GM12878 (cell line): Measurements from ENCODE around the gene ALPK1. TPM values are rescaled to one million over a fixed set of nuclear protein-coding genes. Genes with fewer than 3 reads are reported as not detected.

Experiments
- ATAC-seq: fragments of 200-7000 bp; cut with Tn5 transposase; 3 replicates; pipeline ENCODE4 v1.9.1; 2020; ENCODE audit warnings: mild to moderate bottlenecking, moderate library complexity
- BruUV-seq: library from RNA; stranded (reverse); fragments of 400-500 nt; replicated peaks from 2 replicates; lab custom pipeline; 2021; lab: Mats Ljungman, UMichigan
- CTCF ChIA-PET: fragments of 300-600 bp; sonication (Branson Sonifier 250); formaldehyde crosslinking; extraction: SDS; loops from one replicate; lab custom pipeline; 2021; ENCODE audit warnings: inconsistent platforms; lab: Yijun Ruan, JAX
- POLR2A ChIA-PET: fragments of 350-600 bp; formaldehyde crosslinking; extraction: SDS; loops from one replicate; lab custom pipeline; 2021; ENCODE audit warnings: inconsistent platforms; lab: Charles Lee
- RAD21 ChIA-PET: fragments of 300-600 bp; sonication (Branson Sonifier 250); formaldehyde crosslinking; loops from one replicate; lab custom pipeline; 2023; ENCODE audit warnings: antibody characterized with exemption; ENCODE audit not compliant: unreplicated experiment; lab: Charles Lee
- SMC1A ChIA-PET: fragments of 300-600 bp; sonication (Branson Sonifier 250); formaldehyde crosslinking; loops from one replicate; lab custom pipeline; 2023; ENCODE audit not compliant: unreplicated experiment, uncharacterized antibody; lab: Charles Lee
- DNase-seq: peaks from one replicate; pipeline ENCODE4 v3.0.0-alpha.2; 2011; ENCODE audit warnings: low read depth, low spot score
- FAIRE-seq: peaks from 3 replicates; lab custom pipeline; 2011; peaks lifted over from hg19 to GRCh38; lab: Jason Lieb, UNC
- H2AFZ ChIP-seq: 2 replicates; pipeline ENCODE4 v1.6.0; 2011; ENCODE audit warnings: low read depth, low read length, control low read depth; ENCODE audit not compliant: control insufficient read depth
- H3K27ac ChIP-seq: 2 replicates; pipeline ENCODE4 v1.5.1; 2011; ENCODE audit warnings: control low read depth; ENCODE audit not compliant: control insufficient read depth, insufficient read depth
- H3K27me3 ChIP-seq, 2 experiments: replicated peaks in 1 of 2; 2 replicates each; pipeline versions ENCODE4 v1.6.0 to v1.6.1; 2011; ENCODE audit warnings: low read length in 1 of 2; ENCODE audit not compliant: control insufficient read depth in 2 of 2, insufficient read depth in 2 of 2
- H3K36me3 ChIP-seq, 2 experiments: 2 replicates each; pipeline ENCODE4 v1.5.1; 2011; ENCODE audit warnings: low read length in 1 of 2; ENCODE audit not compliant: control insufficient read depth in 2 of 2, insufficient read depth in 2 of 2
- H3K4me1 ChIP-seq: 2 replicates; pipeline ENCODE4 v1.6.1; 2011; ENCODE audit warnings: mild to moderate bottlenecking, low read length, moderate library complexity, mixed read lengths; ENCODE audit not compliant: control insufficient read depth, insufficient read depth
- H3K4me2 ChIP-seq: 2 replicates; pipeline ENCODE4 v1.6.0; 2011; ENCODE audit warnings: control low read depth; ENCODE audit not compliant: control insufficient read depth, insufficient read depth
- H3K4me3 ChIP-seq: fragments of 200-600 bp; sonication (generic); 2 replicates; pipeline ENCODE4 v1.5.1; 2016
- H3K79me2 ChIP-seq: 2 replicates; pipeline ENCODE4 v1.6.0; 2011; ENCODE audit warnings: low read length; ENCODE audit not compliant: control insufficient read depth, insufficient read depth
- H3K9ac ChIP-seq: 2 replicates; pipeline ENCODE4 v1.8.0; 2011; ENCODE audit warnings: low read length, control low read depth, mixed read lengths; ENCODE audit not compliant: control insufficient read depth, insufficient read depth
- H3K9me3 ChIP-seq: replicated peaks from 3 replicates; pipeline ENCODE4 v1.5.1; 2011; ENCODE audit warnings: mild to moderate bottlenecking, low read length; ENCODE audit not compliant: control insufficient read depth, insufficient read depth
- H4K20me1 ChIP-seq: 2 replicates; pipeline ENCODE4 v1.6.0; 2011; ENCODE audit not compliant: control insufficient read depth, insufficient read depth
- EED ChIP-seq: sonication (generic); IDR thresholded peaks from 2 replicates; pipeline ENCODE4 v1.6.1; 2016; ENCODE audit warnings: antibody characterized with exemption, low read depth
- FOXM1 ChIP-seq: IDR thresholded peaks from 2 replicates; pipeline ENCODE4 v1.6.1; 2012; ENCODE audit warnings: low read depth, mild to moderate bottlenecking, inconsistent platforms, low read length, moderate library complexity
- POLR2A ChIP-seq: IDR thresholded peaks from 2 replicates; pipeline ENCODE4 v1.6.1; 2011; ENCODE audit warnings: low read depth, mild to moderate bottlenecking, low read length
- POU2F2 ChIP-seq: IDR thresholded peaks from 3 replicates; pipeline ENCODE4 v1.6.1; 2011; ENCODE audit warnings: low read depth, mild to moderate bottlenecking, low read length, borderline replicate concordance
- RFX5 ChIP-seq: IDR thresholded peaks from 2 replicates; pipeline ENCODE4 v1.6.1; 2011; ENCODE audit warnings: low read depth, low read length, improper control_type of control experiment
- TAF1 ChIP-seq: IDR thresholded peaks from 2 replicates; pipeline ENCODE4 v1.6.1; 2011; ENCODE audit warnings: mild to moderate bottlenecking, low read depth, low read length, borderline replicate concordance
- TARDBP ChIP-seq: IDR thresholded peaks from 2 replicates; pipeline ENCODE4 v1.6.1; 2016; ENCODE audit warnings: borderline replicate concordance
- TCF12 ChIP-seq: IDR thresholded peaks from 2 replicates; pipeline ENCODE4 v1.6.1; 2011; ENCODE audit warnings: low read depth, mild to moderate bottlenecking, low read length
- TCF7 ChIP-seq: IDR thresholded peaks from 2 replicates; pipeline ENCODE4 v1.6.1; 2014; ENCODE audit warnings: antibody characterized with exemption, borderline replicate concordance
- ZBED1 ChIP-seq: IDR thresholded peaks from 2 replicates; pipeline ENCODE4 v1.6.1; 2016; ENCODE audit warnings: borderline replicate concordance
- ZNF592 ChIP-seq: fragments of 450-650 bp; IDR thresholded peaks from 2 replicates; pipeline ENCODE4 v1.6.1; 2017; ENCODE audit warnings: mild to moderate bottlenecking, moderate library complexity
- ZZZ3 ChIP-seq: IDR thresholded peaks from 2 replicates; pipeline ENCODE4 v1.6.1; 2011; ENCODE audit warnings: low read depth; ENCODE audit not compliant: control insufficient read depth, insufficient read length
- WGBS: methylation state at CpG from one replicate; pipeline ENCODE4 v1.1.6; 2016; ENCODE audit warnings: low lambda C conversion rate; ENCODE audit not compliant: insufficient replicate concordance, insufficient coverage; ENCODE audit errors: missing lambda C conversion rate; 5-methylcytosine and 5-hydroxymethylcytosine counted together
- in situ Hi-C: fragments of 300-500 bp; cut with MboI; formaldehyde crosslinking; loops from 9 replicates; pipeline ENCODE4 v1.14.3; 2018; ENCODE audit warnings: mixed read lengths
- intact Hi-C: fragments of 100-400 bp; cut with micrococcal nuclease; formaldehyde crosslinking; loops from one replicate; pipeline ENCODE4 v1.14.2; 2022; ENCODE audit not compliant: unreplicated experiment
- polyA plus RNA-seq, 11 experiments: library from polyadenylated mRNA; depleted of rRNA in 4 of 11; unstranded in 6 of 11; stranded (reverse) in 5 of 11; fragments of >200 nt; fragmentation: Nextera tagmentation in 4 of 11; fragmentation: Illumina TruSeq in 1 of 11; extraction: Ambion mirVana in 4 of 11; extraction: Trizol in 1 of 11; gene quantifications; 1 replicate in 1 of 11; 2 replicates in 10 of 11; pipeline versions ENCODE4 v1.2.1 to v1.2.3, GENCODE V29; 2011 to 2016; ENCODE audit warnings: inconsistent platforms in 2 of 11, missing spikeins in 2 of 11, low read depth in 1 of 11
- total RNA-seq, 4 experiments: library from RNA; depleted of rRNA in 3 of 4; stranded (reverse); fragments of >200 nt in 3 of 4; fragmentation: Illumina TruSeq in 1 of 4; extraction: Trizol in 1 of 4; gene quantifications; 2 replicates each; pipeline versions ENCODE4 v1.2.1 to v1.2.3, GENCODE V29; 2013 to 2021
- TF ChIP-seq, protein P1 (sequence below): IDR thresholded peaks from 2 replicates; pipeline ENCODE4 v1.6.1; 2011; ENCODE audit warnings: mild to moderate bottlenecking, low read depth, low read length, moderate library complexity; ENCODE audit not compliant: insufficient replicate concordance
- TF ChIP-seq, protein P2 (sequence below): fragments of 450-650 bp; IDR thresholded peaks from 2 replicates; pipeline ENCODE4 v1.6.1; 2017; ENCODE audit warnings: mild to moderate bottlenecking, moderate library complexity

Gene ALPK1
- total and polyA plus RNA-seq, 10 of the 15 experiments (the other 5 are each of a cell fraction or from before 2014, with no cell fraction given), result 8.5 to 32.3 (median 22.6) TPM

GRCh38 chr4:112288455-112288854 is 8.7 kb upstream of the ALPK1 start:
- Histone ChIP-seq H3K9ac (peak overlapping the region; percentile 99), H2AFZ (peak overlapping the region; percentile 30; the same call in 1 of the 2 replicates), H3K9me3 (no peaks in the 10 kb centered on the region; the same call in 2 of the 3 replicates), H3K27me3 (no peaks in the 10 kb centered on the region), H4K20me1 (no peaks in the 10 kb centered on the region), H3K4me2 (peak overlapping the region; percentile 96), H3K4me3 (peak overlapping the region; percentile 37; the same call in 1 of the 2 replicates), H3K4me1 (peaks cover 24% of the 10 kb centered on the region), H3K27ac (peak overlapping the region; percentile 99), H3K79me2 (peaks cover 59% of the 10 kb centered on the region), H3K36me3 (no peaks in the 10 kb centered on the region)
- intact Hi-C loops (loop anchor here (1.0 to 10.0 kb wide), 3 partner anchors 30 to 1476 kb away; partner anchors contain the start of gene CAMK2D), in situ Hi-C loops (no loop called here)
- ChIA-PET POLR2A (interaction anchor here (0.6 to 7.2 kb wide), 10 partner anchors 9 to 229 kb away, joined by 3 to 61 read pairs (median 12); partner anchors contain the start of genes ALPK1, AP1AR and NEUROG2), SMC1A (interaction anchor here (1.3 to 22.9 kb wide), 8 partner anchors 9 to 228 kb away, joined by 3 to 247 read pairs (median 30); partner anchors contain the start of genes ALPK1 and NEUROG2), CTCF (interaction anchor here (1.3 to 4.8 kb wide), 8 partner anchors 10 to 236 kb away, joined by 3 to 27 read pairs (median 7); partner anchors contain the start of gene NEUROG2), RAD21 (interaction anchor here (1.1 to 14.1 kb wide), 11 partner anchors 8 to 228 kb away, joined by 3 to 151 read pairs (median 20); partner anchors contain the start of genes ALPK1 and NEUROG2)
- 0% methylated on average over 3 of the region's 3 CpGs for WGBS
- no TSS peak for BruUV-seq
- FAIRE-seq, result peak; percentile 18
- peak; percentile 38 for ATAC-seq
- DNase-seq, result no peak
- TF ChIP-seq TARDBP (no peak), POU2F2 (peak; percentile 96), POLR2A (no peak), ZBED1 (peak; percentile 63), FOXM1 (no peak), TCF7 (peak; percentile 67; the same call in 1 of the 2 replicates), TAF1 (peak; percentile 55; the same call in 1 of the 2 replicates), ZNF592 (0 out of 2 replicates have a peak, but pooled peaks have one; percentile 42), TCF12 (0 out of 2 replicates have a peak, but pooled peaks have one; percentile 42), RFX5 (no peak), EED (no peak), ZZZ3 (no peak)
- TF ChIP-seq, protein P1, sequence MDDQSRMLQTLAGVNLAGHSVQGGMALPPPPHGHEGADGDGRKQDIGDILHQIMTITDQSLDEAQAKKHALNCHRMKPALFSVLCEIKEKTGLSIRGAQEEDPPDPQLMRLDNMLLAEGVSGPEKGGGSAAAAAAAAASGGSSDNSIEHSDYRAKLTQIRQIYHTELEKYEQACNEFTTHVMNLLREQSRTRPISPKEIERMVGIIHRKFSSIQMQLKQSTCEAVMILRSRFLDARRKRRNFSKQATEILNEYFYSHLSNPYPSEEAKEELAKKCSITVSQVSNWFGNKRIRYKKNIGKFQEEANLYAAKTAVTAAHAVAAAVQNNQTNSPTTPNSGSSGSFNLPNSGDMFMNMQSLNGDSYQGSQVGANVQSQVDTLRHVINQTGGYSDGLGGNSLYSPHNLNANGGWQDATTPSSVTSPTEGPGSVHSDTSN, result no peak
- TF ChIP-seq, protein P2, sequence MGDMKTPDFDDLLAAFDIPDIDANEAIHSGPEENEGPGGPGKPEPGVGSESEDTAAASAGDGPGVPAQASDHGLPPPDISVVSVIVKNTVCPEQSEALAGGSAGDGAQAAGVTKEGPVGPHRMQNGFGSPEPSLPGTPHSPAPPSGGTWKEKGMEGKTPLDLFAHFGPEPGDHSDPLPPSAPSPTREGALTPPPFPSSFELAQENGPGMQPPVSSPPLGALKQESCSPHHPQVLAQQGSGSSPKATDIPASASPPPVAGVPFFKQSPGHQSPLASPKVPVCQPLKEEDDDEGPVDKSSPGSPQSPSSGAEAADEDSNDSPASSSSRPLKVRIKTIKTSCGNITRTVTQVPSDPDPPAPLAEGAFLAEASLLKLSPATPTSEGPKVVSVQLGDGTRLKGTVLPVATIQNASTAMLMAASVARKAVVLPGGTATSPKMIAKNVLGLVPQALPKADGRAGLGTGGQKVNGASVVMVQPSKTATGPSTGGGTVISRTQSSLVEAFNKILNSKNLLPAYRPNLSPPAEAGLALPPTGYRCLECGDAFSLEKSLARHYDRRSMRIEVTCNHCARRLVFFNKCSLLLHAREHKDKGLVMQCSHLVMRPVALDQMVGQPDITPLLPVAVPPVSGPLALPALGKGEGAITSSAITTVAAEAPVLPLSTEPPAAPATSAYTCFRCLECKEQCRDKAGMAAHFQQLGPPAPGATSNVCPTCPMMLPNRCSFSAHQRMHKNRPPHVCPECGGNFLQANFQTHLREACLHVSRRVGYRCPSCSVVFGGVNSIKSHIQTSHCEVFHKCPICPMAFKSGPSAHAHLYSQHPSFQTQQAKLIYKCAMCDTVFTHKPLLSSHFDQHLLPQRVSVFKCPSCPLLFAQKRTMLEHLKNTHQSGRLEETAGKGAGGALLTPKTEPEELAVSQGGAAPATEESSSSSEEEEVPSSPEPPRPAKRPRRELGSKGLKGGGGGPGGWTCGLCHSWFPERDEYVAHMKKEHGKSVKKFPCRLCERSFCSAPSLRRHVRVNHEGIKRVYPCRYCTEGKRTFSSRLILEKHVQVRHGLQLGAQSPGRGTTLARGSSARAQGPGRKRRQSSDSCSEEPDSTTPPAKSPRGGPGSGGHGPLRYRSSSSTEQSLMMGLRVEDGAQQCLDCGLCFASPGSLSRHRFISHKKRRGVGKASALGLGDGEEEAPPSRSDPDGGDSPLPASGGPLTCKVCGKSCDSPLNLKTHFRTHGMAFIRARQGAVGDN, result 0 out of 2 replicates have a peak, but pooled peaks have one; percentile 48
